Mesenchymal stem cell (in vitro differentiated cells and primary cell): ENCODE results near the gene CYSRT1.

Experiments used
- DNase-seq: peaks from one replicate; pipeline ENCODE4 v3.0.0-alpha.2; 2013
- H2AFZ ChIP-seq: one replicate; pipeline ENCODE4 v1.6.1; 2013; ENCODE audit warnings: low read depth, mild to moderate bottlenecking, control low read depth, inconsistent platforms, low read length, moderate library complexity
- H2AK5ac ChIP-seq: 2 replicates; pipeline ENCODE4 v1.6.1; 2013; ENCODE audit warnings: low read length, moderate library complexity, mild to moderate bottlenecking, inconsistent platforms; ENCODE audit not compliant: severe bottlenecking
- H2BK120ac ChIP-seq: one replicate; pipeline ENCODE4 v1.6.1; 2013; ENCODE audit warnings: low read depth, mild to moderate bottlenecking, inconsistent platforms, low read length, moderate library complexity
- H2BK12ac ChIP-seq, 2 experiments: one replicate each; pipeline ENCODE4 v1.6.1; 2013; ENCODE audit warnings: inconsistent platforms in 2 of 2, low read length in 2 of 2, mild to moderate bottlenecking in 2 of 2, moderate library complexity in 2 of 2, control low read depth in 1 of 2
- H2BK15ac ChIP-seq: one replicate; pipeline ENCODE4 v1.6.1; 2013; ENCODE audit warnings: mild to moderate bottlenecking, low read depth, inconsistent platforms; ENCODE audit not compliant: poor library complexity, severe bottlenecking
- H2BK5ac ChIP-seq: 2 replicates; pipeline ENCODE4 v1.6.1; 2013; ENCODE audit warnings: low read depth, mild to moderate bottlenecking, low read length, control low read depth, inconsistent platforms; ENCODE audit not compliant: poor library complexity, severe bottlenecking
- H3K14ac ChIP-seq, 2 experiments: one replicate each; pipeline ENCODE4 v1.6.1; 2013; ENCODE audit warnings: inconsistent platforms in 2 of 2, low read length in 2 of 2, control low read depth in 1 of 2, mild to moderate bottlenecking in 1 of 2, moderate library complexity in 1 of 2
- H3K18ac ChIP-seq, 2 experiments: one replicate each; pipeline ENCODE4 v1.6.1; 2013; ENCODE audit warnings: inconsistent platforms in 2 of 2, low read length in 2 of 2, control low read depth in 1 of 2, low read depth in 1 of 2, mild to moderate bottlenecking in 1 of 2
- H3K23ac ChIP-seq, 2 experiments: one replicate each; pipeline ENCODE4 v1.6.1; 2013; ENCODE audit warnings: inconsistent platforms in 2 of 2, low read length in 2 of 2, mild to moderate bottlenecking in 2 of 2, moderate library complexity in 2 of 2, control low read depth in 1 of 2
- H3K27ac ChIP-seq: 2 replicates; pipeline ENCODE4 v1.5.1; 2013; ENCODE audit warnings: mild to moderate bottlenecking, moderate library complexity, low read length, control low read depth, inconsistent platforms; ENCODE audit not compliant: poor library complexity, severe bottlenecking
- H3K27me3 ChIP-seq, 2 experiments: 2 replicates each; pipeline versions ENCODE4 v1.6.1 to v1.7.0; 2013; ENCODE audit warnings: low read length in 2 of 2, mild to moderate bottlenecking in 2 of 2, moderate library complexity in 2 of 2, control low read depth in 1 of 2, inconsistent platforms in 1 of 2; ENCODE audit not compliant: control insufficient read depth in 1 of 2, insufficient read depth in 1 of 2
- H3K36me3 ChIP-seq, 2 experiments: 2 replicates each; pipeline versions ENCODE4 v1.6.1 to v1.7.0; 2013; ENCODE audit warnings: low read length in 2 of 2, control low read depth in 1 of 2, inconsistent platforms in 1 of 2, low read depth in 1 of 2, mild to moderate bottlenecking in 1 of 2; ENCODE audit not compliant: insufficient read depth in 2 of 2, control insufficient read depth in 1 of 2
- H3K4ac ChIP-seq, 2 experiments: one replicate each; pipeline ENCODE4 v1.6.1; 2013; ENCODE audit warnings: inconsistent platforms in 2 of 2, low read length in 2 of 2, mild to moderate bottlenecking in 2 of 2, moderate library complexity in 2 of 2, control low read depth in 1 of 2, low read depth in 1 of 2
- H3K4me1 ChIP-seq: 2 replicates; pipeline ENCODE4 v1.6.1; 2013; ENCODE audit warnings: low read depth, low read length, control low read depth; ENCODE audit not compliant: control insufficient read depth, insufficient read depth
- H3K4me2 ChIP-seq: 2 replicates; pipeline ENCODE4 v1.6.1; 2013; ENCODE audit warnings: low read length, mild to moderate bottlenecking, inconsistent platforms; ENCODE audit not compliant: poor library complexity, severe bottlenecking
- H3K4me3 ChIP-seq, 2 experiments: 2 replicates each; pipeline versions ENCODE4 v1.5.1 to v1.7.0; 2013; ENCODE audit warnings: low read length in 2 of 2, mild to moderate bottlenecking in 2 of 2, control low read depth in 1 of 2, low read depth in 1 of 2; ENCODE audit not compliant: insufficient read depth in 1 of 2
- H3K79me1 ChIP-seq: replicated peaks from 2 replicates; pipeline ENCODE4 v1.6.1; 2013; ENCODE audit warnings: mild to moderate bottlenecking, control low read depth, low read length, inconsistent platforms; ENCODE audit not compliant: poor library complexity, severe bottlenecking
- H3K9ac ChIP-seq: 2 replicates; pipeline ENCODE4 v1.7.0; 2013; ENCODE audit warnings: mild to moderate bottlenecking, low read length, moderate library complexity
- H3K9me3 ChIP-seq: 2 replicates; pipeline ENCODE4 v1.7.0; 2013; ENCODE audit warnings: mild to moderate bottlenecking, low read length; ENCODE audit not compliant: control insufficient read depth
- H4K8ac ChIP-seq: one replicate; pipeline ENCODE4 v1.6.1; 2013; ENCODE audit warnings: inconsistent platforms, mild to moderate bottlenecking, low read length, moderate library complexity
- H4K91ac ChIP-seq: one replicate; pipeline ENCODE4 v1.6.1; 2013; ENCODE audit warnings: mild to moderate bottlenecking, low read length, inconsistent platforms
- WGBS: methylation state at CpG from one replicate; pipeline ENCODE4 v1.1.7; 2013; ENCODE audit warnings: mixed read lengths; 5-methylcytosine and 5-hydroxymethylcytosine counted together

The CYSRT1 gene

DNA sequence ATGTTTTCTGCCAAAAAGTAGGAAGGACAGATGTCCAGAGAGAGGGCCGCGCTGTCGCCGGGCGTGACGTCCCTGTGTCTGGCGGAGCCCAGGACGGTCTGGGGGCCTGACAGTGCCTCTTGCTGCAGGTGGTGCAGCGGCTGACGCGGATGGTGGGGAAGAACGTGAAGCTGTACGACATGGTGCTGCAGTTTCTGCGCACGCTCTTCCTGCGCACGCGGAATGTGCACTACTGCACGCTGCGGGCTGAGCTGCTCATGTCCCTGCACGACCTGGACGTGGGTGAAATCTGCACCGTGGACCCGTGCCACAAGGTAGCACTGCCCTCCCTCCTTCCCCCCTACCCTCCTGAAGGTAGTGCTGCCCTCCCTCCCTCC, 37.9 kb downstream of the CYSRT1 start:
- Histone ChIP-seq H3K4ac (no peak overlapping the region), H2AFZ (no peak overlapping the region), H3K27me3 (no peaks in the 10 kb centered on the region), H3K36me3 (peaks cover 53 to 73% of the 10 kb centered on the region in 2 experiments), H4K91ac (peak overlapping the region; percentile 66), H3K4me3 (no peak overlapping the region), H2BK120ac (no peak overlapping the region), H4K8ac (peak overlapping the region; percentile 87), H2AK5ac (no peak overlapping the region), H3K9ac (no peak overlapping the region), H3K4me1 (peaks cover 12% of the 10 kb centered on the region), H3K18ac (peak overlapping the region in 1 of 2 experiments; percentile 28), H3K4me2 (no peak overlapping the region), H3K27ac (no peak overlapping the region), H3K9me3 (no peaks in the 10 kb centered on the region), H2BK12ac (peak overlapping the region in 1 of 2 experiments; percentile 61), H3K14ac (no peak overlapping the region), H3K79me1 (peaks cover 43% of the 10 kb centered on the region), H3K23ac (no peak overlapping the region), H2BK15ac (no peak overlapping the region), H2BK5ac (no peak overlapping the region)
- DNase-seq, result no peak
- 96% methylated on average over 24 of the region's 24 CpGs for WGBS

- H2BK15ac ChIP-seq, result no peak overlapping the region
- no peak overlapping the region for H4K8ac ChIP-seq
- H2BK12ac ChIP-seq, result no peak overlapping the region
- no peak overlapping the region for H4K91ac ChIP-seq
- H3K4me3 ChIP-seq, result no peak overlapping the region
- no peak overlapping the region for H3K27ac ChIP-seq
- no peak overlapping the region for H2BK120ac ChIP-seq
- peaks cover 44% of the 10 kb centered on the region for H3K79me1 ChIP-seq
- H3K9ac ChIP-seq, result no peak overlapping the region
- peaks cover 56 to 72% of the 10 kb centered on the region in 2 experiments for H3K36me3 ChIP-seq
- DNase-seq, result no peak
- no peak overlapping the region for H2AK5ac ChIP-seq
- no peak overlapping the region for H2AFZ ChIP-seq
- H2BK5ac ChIP-seq, result no peak overlapping the region
- no peak overlapping the region for H3K18ac ChIP-seq
- no peak overlapping the region for H3K4ac ChIP-seq
- 90% methylated on average over 10 of the region's 10 CpGs for WGBS
- peaks cover 13% of the 10 kb centered on the region for H3K4me1 ChIP-seq
- H3K23ac ChIP-seq, result no peak overlapping the region
- H3K27me3 ChIP-seq, result no peaks in the 10 kb centered on the region
- H3K14ac ChIP-seq, result no peak overlapping the region
- H3K4me2 ChIP-seq, result no peak overlapping the region
- H3K9me3 ChIP-seq, result no peaks in the 10 kb centered on the region
Observed at GRCh38 chr9:137263506-137263905, 38.5 kb downstream of the CYSRT1 start.

DNA sequence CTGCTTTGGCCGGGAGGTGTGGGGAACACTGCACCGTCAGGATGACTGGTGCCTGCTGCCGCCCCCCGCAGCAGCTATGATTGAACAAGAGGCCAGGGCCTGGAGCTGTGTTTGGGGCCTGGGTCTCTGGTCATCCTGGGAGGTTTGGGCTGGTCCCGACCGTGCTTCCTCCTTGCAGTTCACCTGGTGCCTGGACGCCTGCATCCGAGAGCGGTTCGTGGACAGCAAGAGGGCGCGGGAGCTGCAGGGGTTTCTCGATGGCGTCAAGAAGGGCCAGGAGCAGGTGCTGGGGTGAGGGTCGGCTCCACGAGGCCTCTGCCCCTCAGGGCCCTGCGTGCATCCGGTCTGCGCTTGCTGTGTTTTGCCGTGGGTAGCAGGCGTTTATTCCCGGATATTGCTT, 39.1 kb downstream of the CYSRT1 start:
- H3K27ac ChIP-seq, result no peak overlapping the region
- no peak overlapping the region for H4K8ac ChIP-seq
- no peak overlapping the region for H2BK15ac ChIP-seq
- 98% methylated on average over 22 of the region's 22 CpGs for WGBS
- peaks cover 17% of the 10 kb centered on the region for H3K4me1 ChIP-seq
- no peak overlapping the region for H3K18ac ChIP-seq
- no peak overlapping the region for H2AK5ac ChIP-seq
- H2BK120ac ChIP-seq, result no peak overlapping the region
- H4K91ac ChIP-seq, result no peak overlapping the region
- peaks cover 46% of the 10 kb centered on the region for H3K79me1 ChIP-seq
- no peaks in the 10 kb centered on the region for H3K9me3 ChIP-seq
- H3K4ac ChIP-seq, result no peak overlapping the region
- H3K14ac ChIP-seq, result no peak overlapping the region
- H2AFZ ChIP-seq, result no peak overlapping the region
- H3K36me3 ChIP-seq, result peaks cover 56 to 74% of the 10 kb centered on the region in 2 experiments
- no peak overlapping the region for H2BK12ac ChIP-seq
- H3K4me3 ChIP-seq, result no peak overlapping the region
- H3K23ac ChIP-seq, result no peak overlapping the region
- no peak overlapping the region for H2BK5ac ChIP-seq
- no peaks in the 10 kb centered on the region for H3K27me3 ChIP-seq
- no peak for DNase-seq
- no peak overlapping the region for H3K9ac ChIP-seq
- H3K4me2 ChIP-seq, result no peak overlapping the region

DNA sequence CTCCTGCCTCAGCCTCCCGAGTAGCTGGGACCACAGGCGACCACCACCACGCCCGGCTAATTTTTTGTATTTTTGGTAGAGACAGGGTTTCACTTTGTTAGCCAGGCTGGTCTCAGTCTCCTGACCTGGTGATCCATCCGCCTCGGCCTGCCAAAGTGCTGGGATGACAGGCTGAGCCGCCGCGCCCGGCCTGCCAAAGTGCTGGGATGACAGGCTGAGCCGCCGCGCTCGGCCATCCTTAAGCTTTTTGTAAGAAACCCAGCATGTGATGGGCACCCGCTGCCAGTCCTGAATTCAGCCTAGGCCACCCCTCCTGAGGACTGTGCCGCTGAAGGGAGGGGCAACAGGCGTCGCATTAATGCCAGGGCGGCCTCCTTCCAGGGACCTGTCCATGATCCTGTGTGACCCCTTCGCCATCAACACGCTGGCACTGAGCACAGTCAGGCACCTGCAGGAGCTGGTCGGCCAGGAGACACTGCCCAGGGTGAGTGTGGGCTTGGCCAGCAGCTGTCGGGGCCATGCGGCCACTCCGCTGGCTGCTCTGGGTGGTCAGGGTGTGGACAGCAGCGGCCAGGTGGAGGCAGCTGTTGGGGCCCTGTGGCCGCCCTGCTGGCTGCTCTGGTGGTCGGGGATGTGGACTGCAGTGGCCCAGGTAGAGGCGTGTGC, 40.7 kb downstream of the CYSRT1 start:
- no peak overlapping the region for H3K4me3 ChIP-seq
- H3K27ac ChIP-seq, result no peak overlapping the region
- H3K9me3 ChIP-seq, result no peaks in the 10 kb centered on the region
- WGBS, result 96% methylated on average over 29 of the region's 29 CpGs
- peaks cover 46% of the 10 kb centered on the region for H3K79me1 ChIP-seq
- no peak overlapping the region for H3K23ac ChIP-seq
- H3K4me1 ChIP-seq, result peaks cover 21% of the 10 kb centered on the region
- H4K8ac ChIP-seq, result no peak overlapping the region
- H2BK5ac ChIP-seq, result no peak overlapping the region
- H3K36me3 ChIP-seq, result peaks cover 62 to 79% of the 10 kb centered on the region in 2 experiments
- no peaks in the 10 kb centered on the region for H3K27me3 ChIP-seq
- no peak overlapping the region for H3K18ac ChIP-seq
- DNase-seq, result no peak
- peak overlapping the region; percentile 25 for H4K91ac ChIP-seq
- H2BK120ac ChIP-seq, result no peak overlapping the region
- no peak overlapping the region for H3K4ac ChIP-seq
- H2AFZ ChIP-seq, result no peak overlapping the region
- H3K4me2 ChIP-seq, result no peak overlapping the region
- H2BK15ac ChIP-seq, result peak overlapping the region; percentile 12
- H2BK12ac ChIP-seq, result peak overlapping the region in 1 of 2 experiments; percentile 73
- no peak overlapping the region for H3K9ac ChIP-seq
- H3K14ac ChIP-seq, result no peak overlapping the region
- H2AK5ac ChIP-seq, result no peak overlapping the region
